ENCODE measurements around the gene LGR5. TPM values are rescaled to one million over a fixed set of nuclear protein-coding genes. Genes with fewer than 3 reads are reported as not detected.

The LGR5 gene
- total RNA-seq, 4 donors from 2014 or later, result under 0.01 to 34.5 (median 0.43) TPM

DNA sequence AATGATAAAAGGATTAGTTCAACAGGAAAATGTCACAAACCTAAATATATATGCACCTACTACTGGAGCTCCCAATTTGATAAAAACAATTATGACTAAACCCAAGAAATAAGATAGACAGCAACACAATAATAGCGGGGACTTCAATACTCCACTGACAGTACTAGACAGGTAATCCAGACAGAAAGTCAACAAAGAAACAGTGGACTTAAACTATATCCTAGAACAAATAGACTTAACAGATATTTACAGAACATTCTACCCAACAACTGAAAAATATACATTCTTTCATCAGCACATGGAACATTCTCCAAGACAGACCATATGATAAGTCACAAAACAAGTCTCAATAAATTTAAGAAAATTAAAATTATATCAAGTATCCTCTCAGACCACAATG, 28.0 kb upstream of the LGR5 start:
- no peak overlapping the region for H3K4me3 ChIP-seq
- no peaks in the 10 kb centered on the region for H3K36me3 ChIP-seq
- intact Hi-C loops (cut with DNase I; ENCODE audit: low total_unique reads), result no loop called here
- no peaks in the 10 kb centered on the region for H3K27me3 ChIP-seq
- no peak for TF ChIP-seq CTCF (IDR thresholded peaks at IDR 0.05)
- no peak for TF ChIP-seq POLR2A (IDR thresholded peaks at IDR 0.05)
- H3K27ac ChIP-seq, result no peak overlapping the region
- no peaks in the 10 kb centered on the region for H3K9me3 ChIP-seq
- no peaks in the 10 kb centered on the region for H3K4me1 ChIP-seq
- DNase-seq, result no peak

DNA sequence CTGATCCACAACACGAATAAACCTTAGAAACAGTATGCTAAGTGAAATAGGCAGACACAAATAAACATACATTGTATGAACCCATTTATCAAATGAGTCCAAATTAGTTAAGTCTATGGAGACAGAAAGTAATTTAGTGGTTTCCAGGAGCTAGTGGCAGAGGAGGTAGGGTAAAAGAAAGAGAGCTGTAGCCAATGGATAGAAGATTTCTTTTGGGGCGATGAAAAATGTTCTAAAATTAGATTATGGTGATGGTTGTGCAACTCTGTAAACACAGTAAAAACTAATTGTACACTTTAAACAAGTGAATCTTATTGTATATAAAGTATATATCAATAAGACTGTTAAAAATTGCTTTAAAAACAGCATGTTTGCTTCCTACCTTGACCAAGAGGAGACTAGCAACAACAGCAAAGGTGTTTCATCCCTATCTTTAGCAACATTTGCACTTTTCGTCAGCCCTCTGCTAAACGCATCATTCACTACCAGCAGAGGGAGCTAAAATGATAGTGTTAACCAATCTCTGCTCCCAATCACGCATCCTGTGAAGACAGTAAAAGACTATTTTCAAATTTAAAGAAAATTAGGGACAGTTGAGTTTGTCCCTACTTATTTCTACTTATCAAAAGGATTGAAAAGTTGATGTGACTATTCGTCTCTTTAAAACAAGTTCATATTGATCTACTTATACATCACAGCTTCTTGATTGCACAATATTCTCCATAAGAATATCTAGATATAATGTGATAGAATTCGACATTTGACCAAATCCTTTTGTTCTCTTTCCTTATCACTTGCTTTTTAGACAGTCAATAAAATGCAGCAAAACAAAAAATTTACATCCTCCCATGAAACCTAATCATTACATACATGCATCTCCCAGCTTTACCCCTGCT, 24.0 kb upstream of the LGR5 start:
- Histone ChIP-seq H3K27ac (no peak overlapping the region), H3K4me1 (no peaks in the 10 kb centered on the region), H3K36me3 (no peaks in the 10 kb centered on the region), H3K27me3 (no peaks in the 10 kb centered on the region), H3K4me3 (no peak overlapping the region), H3K9me3 (no peaks in the 10 kb centered on the region)
- no peak for DNase-seq
- TF ChIP-seq POLR2A (IDR thresholded peaks at IDR 0.05), result no peak
- TF ChIP-seq CTCF (IDR thresholded peaks at IDR 0.05), result peak; percentile 36 to 54 (median 40)
- intact Hi-C loops (cut with DNase I; ENCODE audit: low total_unique reads), result no loop called here

GRCh38 chr12:71417181-71417580, 22.4 kb upstream of the LGR5 start:
- intact Hi-C loops (cut with DNase I; ENCODE audit: low total_unique reads), result no loop called here
- Histone ChIP-seq H3K36me3 (no peaks in the 10 kb centered on the region), H3K27ac (no peak overlapping the region), H3K9me3 (no peaks in the 10 kb centered on the region), H3K4me1 (no peaks in the 10 kb centered on the region), H3K27me3 (no peaks in the 10 kb centered on the region), H3K4me3 (no peak overlapping the region)
- DNase-seq, result no peak
- no peak for TF ChIP-seq POLR2A (IDR thresholded peaks at IDR 0.05)
- TF ChIP-seq CTCF (IDR thresholded peaks at IDR 0.05), result no peak

- Histone ChIP-seq H3K27me3 (no peaks in the 10 kb centered on the region), H3K27ac (no peak overlapping the region), H3K4me1 (no peaks in the 10 kb centered on the region), H3K4me3 (no peak overlapping the region), H3K9me3 (no peaks in the 10 kb centered on the region), H3K36me3 (no peaks in the 10 kb centered on the region)
- no peak for DNase-seq
- TF ChIP-seq CTCF (IDR thresholded peaks at IDR 0.05) (no peak), POLR2A (IDR thresholded peaks at IDR 0.05) (no peak)
- intact Hi-C loops (cut with DNase I; ENCODE audit: low total_unique reads), result no loop called here
Measured at GRCh38 chr12:71420775-71421406, 18.7 kb upstream of the LGR5 start.

Measured in uterus (tissue), 4 donors.